ENCODE data around the gene TM9SF1. TPM values are rescaled to one million over a fixed set of nuclear protein-coding genes. Genes with fewer than 3 reads are reported as not detected.
A peak's percentile ranks its signal among the peaks of the same experiment; 100 is the strongest.

TM9SF1 gene
- total and polyA plus RNA-seq, 9 of the 15 experiments (the other 6 are each of a cell fraction or from before 2014, with no cell fraction given): 5.3 to 20.3 (median 11.8) TPM

- peak in 1 of 3 experiments; percentile 66; a peak in 2 of 6 replicates for TF ChIP-seq ZBTB11 (CRISPR knock-in tag; IDR thresholded peaks at IDR 0.05)
- no peak for TF ChIP-seq ZZZ3 (IDR thresholded peaks at IDR 0.05)
- peak; percentile 95 for TF ChIP-seq RBFOX2 (IDR thresholded peaks at IDR 0.05; ENCODE audit: low read depth, low read length)
- TF ChIP-seq, protein P1, sequence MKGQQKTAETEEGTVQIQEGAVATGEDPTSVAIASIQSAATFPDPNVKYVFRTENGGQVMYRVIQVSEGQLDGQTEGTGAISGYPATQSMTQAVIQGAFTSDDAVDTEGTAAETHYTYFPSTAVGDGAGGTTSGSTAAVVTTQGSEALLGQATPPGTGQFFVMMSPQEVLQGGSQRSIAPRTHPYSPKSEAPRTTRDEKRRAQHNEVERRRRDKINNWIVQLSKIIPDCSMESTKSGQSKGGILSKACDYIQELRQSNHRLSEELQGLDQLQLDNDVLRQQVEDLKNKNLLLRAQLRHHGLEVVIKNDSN (CRISPR knock-in tag; IDR thresholded peaks at IDR 0.05): peak; percentile 98
- no peak for TF ChIP-seq GATA2 (CRISPR knock-in tag; IDR thresholded peaks at IDR 0.05)
- peak; percentile 62 for TF ChIP-seq CEBPB (tag; IDR thresholded peaks at IDR 0.05)
- TF ChIP-seq THAP12 (CRISPR knock-in tag; IDR thresholded peaks at IDR 0.05): peak; percentile 94
- TF ChIP-seq JUNB (CRISPR knock-in tag; conservative IDR thresholded peaks at IDR 0.05): no peak
- TF ChIP-seq ZNF431 (CRISPR knock-in tag; IDR thresholded peaks at IDR 0.05): 0 out of 2 replicates have a peak, but pooled peaks have one; percentile 33
- TF ChIP-seq HDAC2 (IDR thresholded peaks at IDR 0.05): peak; percentile 46; the same call in 1 of the 2 replicates
- peak; percentile 67; the same call in 1 of the 2 replicates for TF ChIP-seq ESRRA (IDR thresholded peaks at IDR 0.05; ENCODE audit: borderline replicate concordance, low read depth)
- TF ChIP-seq CEBPG (CRISPR knock-in tag; IDR thresholded peaks at IDR 0.05): peak; percentile 63; the same call in 1 of the 2 replicates
- TF ChIP-seq CEBPG (tag; conservative IDR thresholded peaks at IDR 0.05 in 1 of 2, IDR thresholded peaks at IDR 0.05 in 1 of 2): peak in 1 of 2 experiments; percentile 27; a peak in 1 of 4 replicates
- peak; percentile 94 for TF ChIP-seq ZBTB12 (CRISPR knock-in tag; IDR thresholded peaks at IDR 0.05)
- TF ChIP-seq, protein P2, sequence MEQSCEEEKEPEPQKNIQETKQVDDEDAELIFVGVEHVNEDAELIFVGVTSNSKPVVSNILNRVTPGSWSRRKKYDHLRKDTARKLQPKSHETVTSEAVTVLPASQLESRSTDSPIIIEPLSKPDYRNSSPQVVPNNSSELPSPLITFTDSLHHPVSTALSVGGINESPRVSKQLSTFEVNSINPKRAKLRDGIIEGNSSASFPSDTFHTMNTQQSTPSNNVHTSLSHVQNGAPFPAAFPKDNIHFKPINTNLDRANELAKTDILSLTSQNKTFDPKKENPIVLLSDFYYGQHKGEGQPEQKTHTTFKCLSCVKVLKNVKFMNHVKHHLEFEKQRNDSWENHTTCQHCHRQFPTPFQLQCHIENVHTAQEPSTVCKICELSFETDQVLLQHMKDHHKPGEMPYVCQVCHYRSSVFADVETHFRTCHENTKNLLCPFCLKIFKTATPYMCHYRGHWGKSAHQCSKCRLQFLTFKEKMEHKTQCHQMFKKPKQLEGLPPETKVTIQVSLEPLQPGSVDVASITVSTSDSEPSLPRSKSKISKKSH (CRISPR knock-in tag; IDR thresholded peaks at IDR 0.05): 0 out of 2 replicates have a peak, but pooled peaks have one; percentile 9
These were observed 18.0 kb upstream of the TM9SF1 start, which contains the start of gene CHMP4A (continued) for GRCh38 chr14:24212924-24213865.
